IMR-90 (cell line): ENCODE measurements around the gene PTPRN2. TPM values are rescaled to one million over a fixed set of nuclear protein-coding genes. Genes with fewer than 3 reads are reported as not detected.

Experiments
- ATAC-seq: fragments of 200-7000 bp; cut with Tn5 transposase; 2 replicates; pipeline ENCODE4 v1.9.1; 2020; ENCODE audit warnings: low read depth, mild to moderate bottlenecking, moderate library complexity
- BruUV-seq: library from RNA; stranded (reverse); fragments of 400-500 nt; replicated peaks from 2 replicates; lab custom pipeline; 2021; lab: Mats Ljungman, UMichigan
- CTCF ChIA-PET: fragments of 300-600 bp; formaldehyde crosslinking; extraction: SDS; loops from one replicate; lab custom pipeline; 2021; ENCODE audit warnings: antibody characterized with exemption; lab: Yijun Ruan, JAX
- POLR2A ChIA-PET: fragments of 300-600 bp; sonication (Branson Sonifier 250); formaldehyde crosslinking; loops from one replicate; lab custom pipeline; 2022; ENCODE audit warnings: antibody characterized with exemption; ENCODE audit not compliant: unreplicated experiment; lab: Charles Lee
- DNase-seq: peaks from one replicate; pipeline ENCODE4 v3.0.0; 2013
- H2AFZ ChIP-seq: replicated peaks from 2 replicates; pipeline ENCODE3; 2013; ENCODE audit warnings: low read length, mild to moderate bottlenecking; ENCODE audit not compliant: poor library complexity
- H2AK5ac ChIP-seq: 2 replicates; pipeline ENCODE4 v1.6.1; 2013; ENCODE audit warnings: low read depth, low read length, inconsistent platforms
- H2AK9ac ChIP-seq: replicated peaks from 2 replicates; pipeline ENCODE3; 2013; ENCODE audit warnings: mild to moderate bottlenecking, low read depth, low read length, moderate library complexity; ENCODE audit not compliant: poor library complexity
- H2BK120ac ChIP-seq: 2 replicates; pipeline ENCODE4 v1.6.1; 2013; ENCODE audit warnings: low read depth, low read length, inconsistent platforms
- H2BK15ac ChIP-seq: 3 replicates; pipeline ENCODE4 v1.6.1; 2013; ENCODE audit warnings: low read depth, low read length, inconsistent platforms
- H2BK20ac ChIP-seq: 2 replicates; pipeline ENCODE4 v1.6.1; 2013; ENCODE audit warnings: low read depth, mild to moderate bottlenecking, inconsistent platforms, low read length, moderate library complexity
- H2BK5ac ChIP-seq: 2 replicates; pipeline ENCODE4 v1.6.1; 2013; ENCODE audit warnings: mild to moderate bottlenecking, low read depth, low read length, inconsistent platforms; ENCODE audit not compliant: poor library complexity, severe bottlenecking
- H3K14ac ChIP-seq: replicated peaks from 2 replicates; pipeline ENCODE4 v1.6.1; 2013; ENCODE audit warnings: low read depth, low read length, inconsistent platforms
- H3K18ac ChIP-seq: 2 replicates; pipeline ENCODE4 v1.6.1; 2013; ENCODE audit warnings: low read depth, low read length, control low read depth
- H3K23ac ChIP-seq: 2 replicates; pipeline ENCODE4 v1.6.1; 2013; ENCODE audit warnings: low read depth, low read length, inconsistent platforms
- H3K27ac ChIP-seq: 2 replicates; pipeline ENCODE4 v1.5.1; 2013; ENCODE audit warnings: mild to moderate bottlenecking, control low read depth, low read length; ENCODE audit not compliant: insufficient read depth
- H3K27me3 ChIP-seq: 2 replicates; pipeline ENCODE4 v1.6.1; 2013; ENCODE audit warnings: low read length; ENCODE audit not compliant: control insufficient read depth, insufficient read depth
- H3K36me3 ChIP-seq: 2 replicates; pipeline ENCODE4 v1.6.1; 2013; ENCODE audit warnings: low read length, mixed read lengths; ENCODE audit not compliant: control insufficient read depth, insufficient read depth
- H3K4ac ChIP-seq: 2 replicates; pipeline ENCODE4 v1.6.1; 2013; ENCODE audit warnings: low read depth, low read length, inconsistent platforms
- H3K4me1 ChIP-seq: 2 replicates; pipeline ENCODE4 v1.6.1; 2013; ENCODE audit warnings: low read length, mixed read lengths; ENCODE audit not compliant: control insufficient read depth, insufficient read depth
- H3K4me2 ChIP-seq: 2 replicates; pipeline ENCODE4 v1.6.1; 2013; ENCODE audit warnings: low read depth, mild to moderate bottlenecking, control low read depth, low read length, moderate library complexity
- H3K4me3 ChIP-seq: 2 replicates; pipeline ENCODE4 v1.5.1; 2013; ENCODE audit warnings: low read depth, mild to moderate bottlenecking, control low read depth, low read length, moderate library complexity; ENCODE audit not compliant: insufficient read depth
- H3K56ac ChIP-seq: 2 replicates; pipeline ENCODE4 v1.6.1; 2013; ENCODE audit warnings: low read length, inconsistent platforms; ENCODE audit not compliant: insufficient read depth; ENCODE audit errors: extremely low read depth
- H3K79me1 ChIP-seq, 2 experiments: 2 replicates each; pipeline ENCODE4 v1.6.1; 2013; ENCODE audit warnings: low read length in 2 of 2, inconsistent platforms in 1 of 2, low read depth in 1 of 2
- H3K9ac ChIP-seq: 2 replicates; pipeline ENCODE4 v1.6.1; 2013; ENCODE audit warnings: low read depth, low read length, control low read depth
- H3K9me1 ChIP-seq: 2 replicates; pipeline ENCODE4 v1.6.1; 2013; ENCODE audit warnings: low read length, inconsistent platforms; ENCODE audit not compliant: insufficient read depth
- H3K9me3 ChIP-seq: 2 replicates; pipeline ENCODE4 v1.6.1; 2013; ENCODE audit warnings: low read length; ENCODE audit not compliant: control insufficient read depth, insufficient read depth
- H4K20me1 ChIP-seq: 2 replicates; pipeline ENCODE4 v1.6.1; 2013; ENCODE audit warnings: low read length, inconsistent platforms; ENCODE audit not compliant: insufficient read depth
- H4K5ac ChIP-seq: 2 replicates; pipeline ENCODE4 v1.6.1; 2013; ENCODE audit warnings: mild to moderate bottlenecking, low read depth, low read length, control low read depth
- H4K8ac ChIP-seq, 2 experiments: 2 replicates each; pipeline ENCODE4 v1.6.1; 2013; ENCODE audit warnings: low read depth in 2 of 2, low read length in 2 of 2, control low read depth in 1 of 2, inconsistent platforms in 1 of 2
- H4K91ac ChIP-seq: 2 replicates; pipeline ENCODE4 v1.6.1; 2013; ENCODE audit warnings: low read depth, low read length, inconsistent platforms; ENCODE audit not compliant: insufficient read depth
- CEBPB ChIP-seq: IDR thresholded peaks from 2 replicates; pipeline ENCODE4 v1.6.1; 2012; ENCODE audit warnings: low read depth, low read length, improper control_type of control experiment
- FOS ChIP-seq: fragments of 150-350 bp; IDR thresholded peaks from 2 replicates; pipeline ENCODE4 v1.6.1; 2016; ENCODE audit warnings: low read depth, low read length
- MAZ ChIP-seq: IDR thresholded peaks from 2 replicates; pipeline ENCODE4 v1.6.1; 2012; ENCODE audit warnings: low read depth, mild to moderate bottlenecking, low read length, improper control_type of control experiment, moderate library complexity, borderline replicate concordance
- MXI1 ChIP-seq: IDR thresholded peaks from 2 replicates; pipeline ENCODE4 v1.6.1; 2012; ENCODE audit warnings: low read depth, mild to moderate bottlenecking, low read length, moderate library complexity, borderline replicate concordance
- NFE2L2 ChIP-seq: fragments of 150-350 bp; IDR thresholded peaks from 2 replicates; pipeline ENCODE4 v1.6.1; 2016; ENCODE audit warnings: low read depth, mild to moderate bottlenecking, low read length
- POLR2A ChIP-seq: IDR thresholded peaks from 2 replicates; pipeline ENCODE4 v1.6.1; 2012; ENCODE audit warnings: mild to moderate bottlenecking, low read depth, low read length
- RAD21 ChIP-seq: IDR thresholded peaks from 2 replicates; pipeline ENCODE4 v1.6.1; 2012; ENCODE audit warnings: low read length, improper control_type of control experiment
- RFX5 ChIP-seq: IDR thresholded peaks from 2 replicates; pipeline ENCODE4 v1.8.0; 2012; ENCODE audit warnings: low read depth, mild to moderate bottlenecking, low read length, moderate library complexity
- USF2 ChIP-seq: fragments of 150-350 bp; IDR thresholded peaks from 2 replicates; pipeline ENCODE4 v1.6.1; 2017; ENCODE audit warnings: mild to moderate bottlenecking, antibody characterized with exemption, low read length, low read depth
- WGBS, 2 experiments: methylation state at CpG; one replicate each; pipeline versions ENCODE4 v1.1.5 to v1.1.7; 2013; ENCODE audit warnings: missing lambda C conversion rate in 2 of 2; ENCODE audit not compliant: insufficient read length in 1 of 2; ENCODE audit errors: extremely low coverage in 2 of 2; 5-methylcytosine and 5-hydroxymethylcytosine counted together
- dilution Hi-C: fragments of 300-500 bp; cut with HindIII; formaldehyde crosslinking; loops from one replicate; pipeline ENCODE4 v1.14.3; 2018; ENCODE audit warnings: low sequenced_read_pairs; ENCODE audit not compliant: unreplicated experiment
- in situ Hi-C: fragments of 300-500 bp; cut with MboI; formaldehyde crosslinking; loops from 3 replicates; pipeline ENCODE4 v1.14.3; 2019; ENCODE audit warnings: low sequenced_read_pairs, inconsistent platforms, mixed read lengths
- intact Hi-C: fragments of 100-400 bp; cut with micrococcal nuclease; formaldehyde crosslinking; loops from 2 replicates; pipeline ENCODE4 v1.10.0; 2022
- polyA plus RNA-seq, 3 experiments: library from polyadenylated mRNA; depleted of rRNA; stranded (reverse); fragments of >200 nt; gene quantifications; 2 replicates each; pipeline ENCODE4 v1.2.3, GENCODE V29; 2012; ENCODE audit warnings: low replicate concordance in 1 of 3
- total RNA-seq: library from RNA; depleted of rRNA; stranded (reverse); fragments of >200 nt; gene quantifications from 2 replicates; pipeline ENCODE4 v1.2.3, GENCODE V29; 2012
- TF ChIP-seq, protein P1 (sequence below): fragments of 150-350 bp; IDR thresholded peaks from 2 replicates; pipeline ENCODE4 v1.6.1; 2016; ENCODE audit warnings: low read depth, mild to moderate bottlenecking, low read length, moderate library complexity, borderline replicate concordance
- TF ChIP-seq, protein P2 (sequence below): conservative IDR thresholded peaks from 2 replicates; pipeline ENCODE4 v1.5.1; 2012; ENCODE audit warnings: mild to moderate bottlenecking, low read depth, low read length, improper control_type of control experiment

PTPRN2 gene
- total and polyA plus RNA-seq, 2 of the 4 experiments (the other 2 are of a cell fraction), result 0.03 TPM; not detected in 1

GRCh38 chr7:158289761-158290523 is 297.7 kb downstream of the PTPRN2 start:
- Histone ChIP-seq H2AK5ac (no peak overlapping the region), H3K4ac (no peak overlapping the region), H4K8ac (no peak overlapping the region), H4K5ac (no peak overlapping the region), H2AFZ (no peak overlapping the region), H2AK9ac (no peak overlapping the region), H3K79me1 (no peaks in the 10 kb centered on the region), H2BK15ac (no peak overlapping the region), H4K91ac (no peak overlapping the region), H2BK20ac (no peak overlapping the region), H3K23ac (no peak overlapping the region), H3K18ac (no peak overlapping the region), H3K4me2 (no peak overlapping the region), H3K27me3 (no peaks in the 10 kb centered on the region), H3K14ac (no peak overlapping the region), H3K56ac (no peak overlapping the region), H3K4me3 (no peak overlapping the region), H3K9ac (no peak overlapping the region), H4K20me1 (no peaks in the 10 kb centered on the region), H2BK5ac (no peak overlapping the region), H3K36me3 (no peaks in the 10 kb centered on the region), H3K9me1 (no peaks in the 10 kb centered on the region), H3K4me1 (no peaks in the 10 kb centered on the region), H3K27ac (no peak overlapping the region), H3K9me3 (peaks cover 24% of the 10 kb centered on the region), H2BK120ac (no peak overlapping the region)
- DNase-seq (no peak), ATAC-seq (no peak)
- dilution Hi-C loops, result no loop called here
- POLR2A ChIA-PET, result no interaction called here
- no TSS peak for BruUV-seq
- 58% methylated on average over 2 of the region's 5 CpGs; no CpG with 5 or more reads in 1 of the 2 experiments for WGBS, 2 experiments
- in situ Hi-C loops, result no loop called here
- CTCF ChIA-PET, result no interaction called here
- intact Hi-C loops, result no loop called here
- TF ChIP-seq NFE2L2 (no peak), RAD21 (no peak), USF2 (no peak), CEBPB (no peak), POLR2A (no peak), FOS (no peak), MXI1 (no peak), RFX5 (no peak), MAZ (no peak)
- TF ChIP-seq, protein P1, sequence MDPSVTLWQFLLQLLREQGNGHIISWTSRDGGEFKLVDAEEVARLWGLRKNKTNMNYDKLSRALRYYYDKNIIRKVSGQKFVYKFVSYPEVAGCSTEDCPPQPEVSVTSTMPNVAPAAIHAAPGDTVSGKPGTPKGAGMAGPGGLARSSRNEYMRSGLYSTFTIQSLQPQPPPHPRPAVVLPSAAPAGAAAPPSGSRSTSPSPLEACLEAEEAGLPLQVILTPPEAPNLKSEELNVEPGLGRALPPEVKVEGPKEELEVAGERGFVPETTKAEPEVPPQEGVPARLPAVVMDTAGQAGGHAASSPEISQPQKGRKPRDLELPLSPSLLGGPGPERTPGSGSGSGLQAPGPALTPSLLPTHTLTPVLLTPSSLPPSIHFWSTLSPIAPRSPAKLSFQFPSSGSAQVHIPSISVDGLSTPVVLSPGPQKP, result no peak
- TF ChIP-seq, protein P2, sequence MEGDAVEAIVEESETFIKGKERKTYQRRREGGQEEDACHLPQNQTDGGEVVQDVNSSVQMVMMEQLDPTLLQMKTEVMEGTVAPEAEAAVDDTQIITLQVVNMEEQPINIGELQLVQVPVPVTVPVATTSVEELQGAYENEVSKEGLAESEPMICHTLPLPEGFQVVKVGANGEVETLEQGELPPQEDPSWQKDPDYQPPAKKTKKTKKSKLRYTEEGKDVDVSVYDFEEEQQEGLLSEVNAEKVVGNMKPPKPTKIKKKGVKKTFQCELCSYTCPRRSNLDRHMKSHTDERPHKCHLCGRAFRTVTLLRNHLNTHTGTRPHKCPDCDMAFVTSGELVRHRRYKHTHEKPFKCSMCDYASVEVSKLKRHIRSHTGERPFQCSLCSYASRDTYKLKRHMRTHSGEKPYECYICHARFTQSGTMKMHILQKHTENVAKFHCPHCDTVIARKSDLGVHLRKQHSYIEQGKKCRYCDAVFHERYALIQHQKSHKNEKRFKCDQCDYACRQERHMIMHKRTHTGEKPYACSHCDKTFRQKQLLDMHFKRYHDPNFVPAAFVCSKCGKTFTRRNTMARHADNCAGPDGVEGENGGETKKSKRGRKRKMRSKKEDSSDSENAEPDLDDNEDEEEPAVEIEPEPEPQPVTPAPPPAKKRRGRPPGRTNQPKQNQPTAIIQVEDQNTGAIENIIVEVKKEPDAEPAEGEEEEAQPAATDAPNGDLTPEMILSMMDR, result no peak
